ENCODE results near the gene HLA-G.
A peak's percentile ranks its signal among the peaks of the same experiment; 100 is the strongest.

The HLA-G gene

DNA sequence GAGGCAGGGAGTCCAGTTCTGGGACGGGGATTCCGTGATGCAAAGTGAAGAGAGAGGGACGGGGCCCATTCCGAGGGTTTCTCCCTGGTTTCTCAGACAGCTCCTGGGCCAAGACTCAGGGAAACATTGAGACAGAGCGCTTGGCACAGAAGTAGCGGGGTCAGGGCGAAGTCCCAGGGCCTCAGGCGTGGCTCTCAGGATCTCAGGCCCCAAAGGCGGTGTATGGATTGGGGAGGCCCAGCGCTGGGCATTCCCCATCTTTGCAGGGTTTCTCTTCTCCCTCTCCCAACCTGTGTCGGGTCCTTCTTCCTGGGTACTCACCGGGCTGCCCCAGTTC lies 35.9 kb upstream of the HLA-G start:
- Histone ChIP-seq H3K4me2 (ENCODE audit: low read length) (peak overlapping the region; percentile 84), H3K79me2 (no peaks in the 10 kb centered on the region), H3K9ac (no peak overlapping the region), H3K36me3 (ENCODE audit: control insufficient read depth, insufficient read depth, low read length) (no peaks in the 10 kb centered on the region), H3K4me1 (peaks cover 2% of the 10 kb centered on the region), H3K27me3 (ENCODE audit: control insufficient read depth, insufficient read depth, low read length) (no peaks in the 10 kb centered on the region), H2AFZ (peak overlapping the region; percentile 98), H3K9me3 (ENCODE audit: control insufficient read depth, low read length) (no peaks in the 10 kb centered on the region), H3K27ac (no peak overlapping the region), H3K4me3 (ENCODE audit: low read depth, low read length) (peak overlapping the region; percentile 84)
- TF ChIP-seq CTCF (IDR thresholded peaks at IDR 0.05), result no peak

DNA sequence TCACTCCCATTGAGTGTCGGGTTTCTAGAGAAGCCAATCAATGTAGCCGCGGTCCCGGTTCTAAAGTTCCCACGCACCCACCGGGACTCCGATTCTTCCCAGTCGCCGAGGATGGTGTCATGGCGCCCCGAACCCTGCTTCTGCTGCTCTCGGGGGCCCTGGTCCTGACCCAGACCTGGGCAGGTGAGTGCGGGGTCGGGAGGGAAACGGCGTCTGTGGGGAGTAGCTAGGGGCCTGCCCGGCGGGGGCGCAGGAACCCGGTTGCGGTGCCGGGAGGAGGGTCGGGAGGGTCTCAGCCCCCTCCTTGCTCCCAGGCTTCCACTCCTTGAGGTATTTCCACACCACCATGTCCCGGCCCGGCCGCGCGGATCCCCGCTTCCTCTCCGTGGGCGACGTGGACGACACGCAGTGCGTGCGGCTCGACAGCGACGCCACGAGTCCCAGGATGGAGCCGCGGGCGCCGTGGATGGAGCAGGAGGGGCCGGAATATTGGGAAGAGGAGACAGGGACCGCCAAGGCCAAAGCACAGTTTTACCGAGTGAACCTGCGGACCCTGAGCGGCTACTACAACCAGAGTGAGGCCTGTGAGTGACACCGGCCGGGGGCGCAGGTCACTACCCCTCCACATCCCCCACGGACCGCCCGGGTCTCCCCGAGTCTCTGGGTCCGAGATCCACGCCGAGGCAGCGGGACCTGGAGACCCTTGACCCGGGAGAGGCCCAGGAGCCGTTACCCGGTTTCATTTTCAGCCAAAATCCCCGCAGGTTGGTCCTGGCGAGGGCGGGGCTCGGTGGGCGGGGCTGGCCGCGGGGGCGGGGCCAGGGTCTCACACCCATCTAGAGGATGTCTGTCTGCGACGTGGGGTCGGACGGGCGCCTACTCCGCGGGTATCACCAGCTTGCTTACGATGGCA lies 35.2 kb upstream of the HLA-G start:
- Histone ChIP-seq H2AFZ (peak overlapping the region; percentile 98), H3K27ac (peak overlapping the region; percentile 33), H3K9ac (no peak overlapping the region), H3K36me3 (ENCODE audit: control insufficient read depth, insufficient read depth, low read length) (no peaks in the 10 kb centered on the region), H3K4me3 (ENCODE audit: low read depth, low read length) (peak overlapping the region; percentile 84), H3K9me3 (ENCODE audit: control insufficient read depth, low read length) (no peaks in the 10 kb centered on the region), H3K27me3 (ENCODE audit: control insufficient read depth, insufficient read depth, low read length) (no peaks in the 10 kb centered on the region), H3K79me2 (no peaks in the 10 kb centered on the region), H3K4me1 (peaks cover 2% of the 10 kb centered on the region), H3K4me2 (ENCODE audit: low read length) (peak overlapping the region; percentile 84)
- TF ChIP-seq CTCF (IDR thresholded peaks at IDR 0.05), result peak; percentile 23

- Histone ChIP-seq H3K27ac (no peak overlapping the region), H3K9ac (no peak overlapping the region), H3K36me3 (ENCODE audit: control insufficient read depth, insufficient read depth, low read length) (no peaks in the 10 kb centered on the region), H2AFZ (peak overlapping the region; percentile 98), H3K27me3 (ENCODE audit: control insufficient read depth, insufficient read depth, low read length) (no peaks in the 10 kb centered on the region), H3K9me3 (ENCODE audit: control insufficient read depth, low read length) (no peaks in the 10 kb centered on the region), H3K79me2 (no peaks in the 10 kb centered on the region), H3K4me1 (peaks cover 2% of the 10 kb centered on the region), H3K4me3 (ENCODE audit: low read depth, low read length) (peak overlapping the region; percentile 84), H3K4me2 (ENCODE audit: low read length) (peak overlapping the region; percentile 84)
- no peak for TF ChIP-seq CTCF (IDR thresholded peaks at IDR 0.05)
These were observed 34.6 kb upstream of the HLA-G start for GRCh38 chr6:29793036-29793356.

- H3K4me2 ChIP-seq (ENCODE audit: low read length), result no peak overlapping the region
- no peak overlapping the region for H3K9ac ChIP-seq
- no peak overlapping the region for H3K27ac ChIP-seq
- no peak overlapping the region for H3K4me3 ChIP-seq (ENCODE audit: low read depth, low read length)
- H3K9me3 ChIP-seq (ENCODE audit: control insufficient read depth, low read length), result no peaks in the 10 kb centered on the region
- no peaks in the 10 kb centered on the region for H3K79me2 ChIP-seq
- H2AFZ ChIP-seq, result no peak overlapping the region
- TF ChIP-seq CTCF (IDR thresholded peaks at IDR 0.05), result no peak
- H3K36me3 ChIP-seq (ENCODE audit: control insufficient read depth, insufficient read depth, low read length), result no peaks in the 10 kb centered on the region
- no peaks in the 10 kb centered on the region for H3K27me3 ChIP-seq (ENCODE audit: control insufficient read depth, insufficient read depth, low read length)
- peaks cover 2% of the 10 kb centered on the region for H3K4me1 ChIP-seq
These were observed 33.8 kb upstream of the HLA-G start for GRCh38 chr6:29793796-29794195.

- peaks cover 2% of the 10 kb centered on the region for H3K4me1 ChIP-seq
- no peak overlapping the region for H3K27ac ChIP-seq
- H3K79me2 ChIP-seq, result no peaks in the 10 kb centered on the region
- H3K9me3 ChIP-seq (ENCODE audit: control insufficient read depth, low read length), result no peaks in the 10 kb centered on the region
- H3K4me2 ChIP-seq (ENCODE audit: low read length), result no peak overlapping the region
- H3K36me3 ChIP-seq (ENCODE audit: control insufficient read depth, insufficient read depth, low read length), result no peaks in the 10 kb centered on the region
- no peak overlapping the region for H3K4me3 ChIP-seq (ENCODE audit: low read depth, low read length)
- no peak for TF ChIP-seq CTCF (IDR thresholded peaks at IDR 0.05)
- no peak overlapping the region for H3K9ac ChIP-seq
- H3K27me3 ChIP-seq (ENCODE audit: control insufficient read depth, insufficient read depth, low read length), result no peaks in the 10 kb centered on the region
- H2AFZ ChIP-seq, result no peak overlapping the region
These were observed 31.6 kb upstream of the HLA-G start for GRCh38 chr6:29796026-29796425.

Measured in parathyroid adenoma (tissue), 2 donors.